ENCODE measurements around the gene CCL24. TPM values are rescaled to one million over a fixed set of nuclear protein-coding genes. Genes with fewer than 3 reads are reported as not detected.
"Not testable (repeated sequence)": the region's sequence is repeated elsewhere in the genome, so short reads cannot be mapped to it uniquely, and the experiment has no call there.

CCL24 gene
- total RNA-seq, 2 experiments from 2014 or later, result not detected

DNA sequence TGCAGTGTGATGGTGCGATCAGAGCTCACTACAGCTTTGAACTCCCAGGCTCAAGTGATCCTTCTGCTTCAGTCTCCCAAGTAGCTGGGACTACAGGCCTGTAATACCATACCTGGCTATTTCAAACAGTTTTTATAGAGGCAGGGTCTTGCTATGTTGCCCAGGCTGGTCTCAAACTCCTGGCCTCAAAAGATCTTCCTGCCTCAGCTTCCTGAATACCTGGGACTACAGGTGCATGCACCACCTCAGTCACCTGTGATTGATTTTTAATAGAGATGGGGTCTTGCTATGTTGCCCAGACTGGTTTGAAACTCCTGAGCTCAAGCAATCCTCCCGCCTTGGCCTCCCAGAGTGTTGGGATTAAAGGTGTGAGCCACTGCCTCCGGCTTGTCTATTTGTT, 26.4 kb upstream of the CCL24 start:
- ChIA-PET CTCF (ENCODE audit: unreplicated experiment) (no interaction called here), POLR2A (interaction anchor here (0.5 to 0.7 kb wide), 2 partner anchors 22 to 136 kb away, joined by 3 to 7 read pairs; no protein-coding TSS in a partner anchor)
- Histone ChIP-seq H2AFZ (ENCODE audit: low read length) (no peak overlapping the region), H3K9me2 (ENCODE audit: insufficient read depth, low read length) (no peaks in the 10 kb centered on the region), H3K27ac (ENCODE audit: low read depth, low read length, poor library complexity, severe bottlenecking) (no peak overlapping the region), H3K9me3 (ENCODE audit: low read length) (no peaks in the 10 kb centered on the region), H3K4me3 (ENCODE audit: low read depth, low read length, poor library complexity, severe bottlenecking) (no peak overlapping the region), H3K4me2 (ENCODE audit: low read length) (no peak overlapping the region), H3K4me1 (ENCODE audit: insufficient read depth, low read length, poor library complexity, severe bottlenecking) (peaks cover 13% of the 10 kb centered on the region), H3K79me2 (ENCODE audit: insufficient read depth, low read depth, low read length) (no peaks in the 10 kb centered on the region), H3K36me3 (ENCODE audit: insufficient read depth, low read length) (no peaks in the 10 kb centered on the region), H4K20me1 (ENCODE audit: insufficient read depth, low read length) (no peaks in the 10 kb centered on the region)
- TF ChIP-seq, protein P1, sequence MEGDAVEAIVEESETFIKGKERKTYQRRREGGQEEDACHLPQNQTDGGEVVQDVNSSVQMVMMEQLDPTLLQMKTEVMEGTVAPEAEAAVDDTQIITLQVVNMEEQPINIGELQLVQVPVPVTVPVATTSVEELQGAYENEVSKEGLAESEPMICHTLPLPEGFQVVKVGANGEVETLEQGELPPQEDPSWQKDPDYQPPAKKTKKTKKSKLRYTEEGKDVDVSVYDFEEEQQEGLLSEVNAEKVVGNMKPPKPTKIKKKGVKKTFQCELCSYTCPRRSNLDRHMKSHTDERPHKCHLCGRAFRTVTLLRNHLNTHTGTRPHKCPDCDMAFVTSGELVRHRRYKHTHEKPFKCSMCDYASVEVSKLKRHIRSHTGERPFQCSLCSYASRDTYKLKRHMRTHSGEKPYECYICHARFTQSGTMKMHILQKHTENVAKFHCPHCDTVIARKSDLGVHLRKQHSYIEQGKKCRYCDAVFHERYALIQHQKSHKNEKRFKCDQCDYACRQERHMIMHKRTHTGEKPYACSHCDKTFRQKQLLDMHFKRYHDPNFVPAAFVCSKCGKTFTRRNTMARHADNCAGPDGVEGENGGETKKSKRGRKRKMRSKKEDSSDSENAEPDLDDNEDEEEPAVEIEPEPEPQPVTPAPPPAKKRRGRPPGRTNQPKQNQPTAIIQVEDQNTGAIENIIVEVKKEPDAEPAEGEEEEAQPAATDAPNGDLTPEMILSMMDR (conservative IDR thresholded peaks at IDR 0.05; ENCODE audit: low read length), result no peak
- TF ChIP-seq EZH2phosphoT487 (IDR thresholded peaks at IDR 0.05; ENCODE audit: borderline replicate concordance, low read depth, low read length), result no peak
- BruUV-seq (replicated peaks), result no TSS peak
- intact Hi-C loops (cut with micrococcal nuclease; ENCODE audit: unreplicated experiment), result no loop called here
- no peak for DNase-seq (ENCODE audit: low spot score)

DNA sequence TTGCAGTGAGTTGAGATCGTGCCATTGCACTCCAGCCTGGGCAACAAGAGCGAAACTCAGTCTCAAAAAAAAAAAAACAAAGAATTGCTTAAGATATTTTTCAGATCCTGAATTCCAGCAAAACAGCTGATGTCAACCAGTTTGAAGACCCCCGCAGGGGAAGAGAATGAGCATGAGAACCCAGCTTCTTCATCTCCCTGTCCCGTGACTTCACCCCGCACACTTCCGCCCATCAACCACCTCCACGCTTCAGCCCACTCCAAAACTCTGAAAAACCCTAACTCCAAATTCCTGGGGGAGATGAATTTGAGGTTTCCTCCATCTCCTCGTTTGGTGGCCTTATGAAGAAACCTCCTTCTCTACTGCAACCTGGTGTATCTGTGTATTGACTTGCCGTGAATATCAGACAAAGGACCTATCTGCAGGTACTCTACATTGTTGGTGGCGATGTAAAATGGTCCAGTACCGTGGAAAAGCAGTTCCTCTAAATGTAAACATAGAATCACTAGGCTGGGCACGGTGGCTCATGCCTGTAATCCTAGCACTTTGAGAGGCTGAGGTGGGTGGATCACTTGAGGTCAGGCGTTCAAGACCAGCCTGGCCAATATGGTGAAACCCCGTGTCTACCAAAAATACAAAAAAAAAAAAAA, 24.8 kb upstream of the CCL24 start:
- H2AFZ ChIP-seq (ENCODE audit: low read length); H3K9me2 ChIP-seq (ENCODE audit: insufficient read depth, low read length); H3K4me3 ChIP-seq (ENCODE audit: low read depth, low read length, poor library complexity, severe bottlenecking); H4K20me1 ChIP-seq (ENCODE audit: insufficient read depth, low read length); H3K9me3 ChIP-seq (ENCODE audit: low read length); BruUV-seq (replicated peaks); DNase-seq (ENCODE audit: low spot score); H3K27ac ChIP-seq (ENCODE audit: low read depth, low read length, poor library complexity, severe bottlenecking); CTCF ChIA-PET (ENCODE audit: unreplicated experiment); H3K79me2 ChIP-seq (ENCODE audit: insufficient read depth, low read depth, low read length); H3K4me2 ChIP-seq (ENCODE audit: low read length); intact Hi-C loops (cut with micrococcal nuclease; ENCODE audit: unreplicated experiment); H3K36me3 ChIP-seq (ENCODE audit: insufficient read depth, low read length): not testable (repeated sequence)
- POLR2A ChIA-PET, result interaction anchor here (0.6 kb wide), 1 partner anchor 103 kb away, joined by 3 read pairs; no protein-coding TSS in a partner anchor
- H3K4me1 ChIP-seq (ENCODE audit: insufficient read depth, low read length, poor library complexity, severe bottlenecking), result peaks cover 12% of the 10 kb centered on the region

DNA sequence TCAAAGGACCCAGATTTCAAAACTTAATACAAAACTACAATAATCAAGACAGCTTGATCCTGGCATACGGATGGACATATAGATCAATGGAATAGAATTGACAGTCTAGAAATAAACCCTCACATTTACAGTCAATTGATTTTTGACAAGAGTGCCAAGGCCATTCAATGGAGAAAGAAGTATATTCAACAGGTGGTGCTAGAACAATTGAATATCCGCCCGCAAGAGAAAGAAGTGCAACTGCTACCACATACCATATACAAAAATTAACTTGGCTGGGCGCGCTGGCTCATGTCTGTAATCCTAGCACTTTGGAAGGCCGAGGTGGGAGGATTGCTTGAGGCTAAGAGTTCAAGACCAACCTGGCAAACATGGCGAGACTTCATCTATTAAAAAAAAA, 23.2 kb upstream of the CCL24 start:
- intact Hi-C loops (cut with micrococcal nuclease; ENCODE audit: unreplicated experiment), result no loop called here
- H3K9me2 ChIP-seq (ENCODE audit: insufficient read depth, low read length), result no peaks in the 10 kb centered on the region
- TF ChIP-seq EZH2phosphoT487 (IDR thresholded peaks at IDR 0.05; ENCODE audit: borderline replicate concordance, low read depth, low read length), result no peak
- TF ChIP-seq, protein P1 (conservative IDR thresholded peaks at IDR 0.05; ENCODE audit: low read length), result no peak

More for the DNA sequence above, 23.2 kb upstream of the CCL24 start:
- no peak overlapping the region for H3K4me3 ChIP-seq (ENCODE audit: low read depth, low read length, poor library complexity, severe bottlenecking)
- no peak overlapping the region for H3K27ac ChIP-seq (ENCODE audit: low read depth, low read length, poor library complexity, severe bottlenecking)
- H3K79me2 ChIP-seq (ENCODE audit: insufficient read depth, low read depth, low read length), result no peaks in the 10 kb centered on the region
- POLR2A ChIA-PET, result interaction anchor here (0.6 kb wide), 1 partner anchor 23 kb away, joined by 3 read pairs; no protein-coding TSS in a partner anchor
- H3K9me3 ChIP-seq (ENCODE audit: low read length), result no peaks in the 10 kb centered on the region
- BruUV-seq (replicated peaks), result no TSS peak
- H2AFZ ChIP-seq (ENCODE audit: low read length), result no peak overlapping the region
- H3K4me1 ChIP-seq (ENCODE audit: insufficient read depth, low read length, poor library complexity, severe bottlenecking), result no peaks in the 10 kb centered on the region
- H3K36me3 ChIP-seq (ENCODE audit: insufficient read depth, low read length), result no peaks in the 10 kb centered on the region
- no peak overlapping the region for H3K4me2 ChIP-seq (ENCODE audit: low read length)
- CTCF ChIA-PET (ENCODE audit: unreplicated experiment), result no interaction called here
- no peak for DNase-seq (ENCODE audit: low spot score)
- H4K20me1 ChIP-seq (ENCODE audit: insufficient read depth, low read length), result no peaks in the 10 kb centered on the region
